ENCODE data around the gene AGGF1.

GRCh38 chr5:77046416-77047073 lies 16.3 kb downstream of the AGGF1 start:
- no peak for TF ChIP-seq POLR2AphosphoS5 (IDR thresholded peaks at IDR 0.05; ENCODE audit: low read depth)
- TF ChIP-seq ETS1 (IDR thresholded peaks at IDR 0.05): no peak
- TF ChIP-seq NANOG (IDR thresholded peaks at IDR 0.05; ENCODE audit: borderline replicate concordance): no peak
- TF ChIP-seq, protein P1, sequence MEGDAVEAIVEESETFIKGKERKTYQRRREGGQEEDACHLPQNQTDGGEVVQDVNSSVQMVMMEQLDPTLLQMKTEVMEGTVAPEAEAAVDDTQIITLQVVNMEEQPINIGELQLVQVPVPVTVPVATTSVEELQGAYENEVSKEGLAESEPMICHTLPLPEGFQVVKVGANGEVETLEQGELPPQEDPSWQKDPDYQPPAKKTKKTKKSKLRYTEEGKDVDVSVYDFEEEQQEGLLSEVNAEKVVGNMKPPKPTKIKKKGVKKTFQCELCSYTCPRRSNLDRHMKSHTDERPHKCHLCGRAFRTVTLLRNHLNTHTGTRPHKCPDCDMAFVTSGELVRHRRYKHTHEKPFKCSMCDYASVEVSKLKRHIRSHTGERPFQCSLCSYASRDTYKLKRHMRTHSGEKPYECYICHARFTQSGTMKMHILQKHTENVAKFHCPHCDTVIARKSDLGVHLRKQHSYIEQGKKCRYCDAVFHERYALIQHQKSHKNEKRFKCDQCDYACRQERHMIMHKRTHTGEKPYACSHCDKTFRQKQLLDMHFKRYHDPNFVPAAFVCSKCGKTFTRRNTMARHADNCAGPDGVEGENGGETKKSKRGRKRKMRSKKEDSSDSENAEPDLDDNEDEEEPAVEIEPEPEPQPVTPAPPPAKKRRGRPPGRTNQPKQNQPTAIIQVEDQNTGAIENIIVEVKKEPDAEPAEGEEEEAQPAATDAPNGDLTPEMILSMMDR (conservative IDR thresholded peaks at IDR 0.05; ENCODE audit: low read depth in 2 of 2): no peak
- TF ChIP-seq ZNF331 (CRISPR knock-in tag; IDR thresholded peaks at IDR 0.05; ENCODE audit: low read depth): no peak
- TF ChIP-seq EZH2 (IDR thresholded peaks at IDR 0.05; ENCODE audit: low read depth, unreplicated experiment): no peak
- no peak for TF ChIP-seq REST (IDR thresholded peaks at IDR 0.05; ENCODE audit: unreplicated experiment)
- no peak for TF ChIP-seq JUNB (IDR thresholded peaks at IDR 0.05; ENCODE audit: unreplicated experiment)
- no peak for TF ChIP-seq EZH2phosphoT487 (IDR thresholded peaks at IDR 0.05; ENCODE audit: unreplicated experiment)
- TF ChIP-seq CREB1 (CRISPR knock-in tag; IDR thresholded peaks at IDR 0.05; ENCODE audit: low read depth): no peak
- TF ChIP-seq, protein P2, sequence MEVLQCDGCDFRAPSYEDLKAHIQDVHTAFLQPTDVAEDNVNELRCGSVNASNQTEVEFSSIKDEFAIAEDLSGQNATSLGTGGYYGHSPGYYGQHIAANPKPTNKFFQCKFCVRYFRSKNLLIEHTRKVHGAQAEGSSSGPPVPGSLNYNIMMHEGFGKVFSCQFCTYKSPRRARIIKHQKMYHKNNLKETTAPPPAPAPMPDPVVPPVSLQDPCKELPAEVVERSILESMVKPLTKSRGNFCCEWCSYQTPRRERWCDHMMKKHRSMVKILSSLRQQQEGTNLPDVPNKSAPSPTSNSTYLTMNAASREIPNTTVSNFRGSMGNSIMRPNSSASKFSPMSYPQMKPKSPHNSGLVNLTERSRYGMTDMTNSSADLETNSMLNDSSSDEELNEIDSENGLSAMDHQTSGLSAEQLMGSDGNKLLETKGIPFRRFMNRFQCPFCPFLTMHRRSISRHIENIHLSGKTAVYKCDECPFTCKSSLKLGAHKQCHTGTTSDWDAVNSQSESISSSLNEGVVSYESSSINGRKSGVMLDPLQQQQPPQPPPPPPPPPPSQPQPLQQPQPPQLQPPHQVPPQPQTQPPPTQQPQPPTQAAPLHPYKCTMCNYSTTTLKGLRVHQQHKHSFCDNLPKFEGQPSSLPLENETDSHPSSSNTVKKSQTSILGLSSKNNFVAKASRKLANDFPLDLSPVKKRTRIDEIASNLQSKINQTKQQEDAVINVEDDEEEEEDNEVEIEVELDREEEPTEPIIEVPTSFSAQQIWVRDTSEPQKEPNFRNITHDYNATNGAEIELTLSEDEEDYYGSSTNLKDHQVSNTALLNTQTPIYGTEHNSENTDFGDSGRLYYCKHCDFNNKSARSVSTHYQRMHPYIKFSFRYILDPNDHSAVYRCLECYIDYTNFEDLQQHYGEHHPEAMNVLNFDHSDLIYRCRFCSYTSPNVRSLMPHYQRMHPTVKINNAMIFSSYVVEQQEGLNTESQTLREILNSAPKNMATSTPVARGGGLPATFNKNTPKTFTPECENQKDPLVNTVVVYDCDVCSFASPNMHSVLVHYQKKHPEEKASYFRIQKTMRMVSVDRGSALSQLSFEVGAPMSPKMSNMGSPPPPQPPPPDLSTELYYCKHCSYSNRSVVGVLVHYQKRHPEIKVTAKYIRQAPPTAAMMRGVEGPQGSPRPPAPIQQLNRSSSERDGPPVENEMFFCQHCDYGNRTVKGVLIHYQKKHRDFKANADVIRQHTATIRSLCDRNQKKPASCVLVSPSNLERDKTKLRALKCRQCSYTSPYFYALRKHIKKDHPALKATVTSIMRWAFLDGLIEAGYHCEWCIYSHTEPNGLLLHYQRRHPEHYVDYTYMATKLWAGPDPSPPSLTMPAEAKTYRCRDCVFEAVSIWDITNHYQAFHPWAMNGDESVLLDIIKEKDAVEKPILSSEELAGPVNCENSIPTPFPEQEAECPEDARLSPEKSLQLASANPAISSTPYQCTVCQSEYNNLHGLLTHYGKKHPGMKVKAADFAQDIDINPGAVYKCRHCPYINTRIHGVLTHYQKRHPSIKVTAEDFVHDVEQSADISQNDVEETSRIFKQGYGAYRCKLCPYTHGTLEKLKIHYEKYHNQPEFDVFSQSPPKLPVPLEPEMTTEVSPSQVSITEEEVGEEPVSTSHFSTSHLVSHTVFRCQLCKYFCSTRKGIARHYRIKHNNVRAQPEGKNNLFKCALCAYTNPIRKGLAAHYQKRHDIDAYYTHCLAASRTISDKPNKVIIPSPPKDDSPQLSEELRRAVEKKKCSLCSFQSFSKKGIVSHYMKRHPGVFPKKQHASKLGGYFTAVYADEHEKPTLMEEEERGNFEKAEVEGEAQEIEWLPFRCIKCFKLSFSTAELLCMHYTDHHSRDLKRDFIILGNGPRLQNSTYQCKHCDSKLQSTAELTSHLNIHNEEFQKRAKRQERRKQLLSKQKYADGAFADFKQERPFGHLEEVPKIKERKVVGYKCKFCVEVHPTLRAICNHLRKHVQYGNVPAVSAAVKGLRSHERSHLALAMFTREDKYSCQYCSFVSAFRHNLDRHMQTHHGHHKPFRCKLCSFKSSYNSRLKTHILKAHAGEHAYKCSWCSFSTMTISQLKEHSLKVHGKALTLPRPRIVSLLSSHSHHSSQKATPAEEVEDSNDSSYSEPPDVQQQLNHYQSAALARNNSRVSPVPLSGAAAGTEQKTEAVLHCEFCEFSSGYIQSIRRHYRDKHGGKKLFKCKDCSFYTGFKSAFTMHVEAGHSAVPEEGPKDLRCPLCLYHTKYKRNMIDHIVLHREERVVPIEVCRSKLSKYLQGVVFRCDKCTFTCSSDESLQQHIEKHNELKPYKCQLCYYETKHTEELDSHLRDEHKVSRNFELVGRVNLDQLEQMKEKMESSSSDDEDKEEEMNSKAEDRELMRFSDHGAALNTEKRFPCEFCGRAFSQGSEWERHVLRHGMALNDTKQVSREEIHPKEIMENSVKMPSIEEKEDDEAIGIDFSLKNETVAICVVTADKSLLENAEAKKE (CRISPR knock-in tag; IDR thresholded peaks at IDR 0.05): no peak
- no peak for TF ChIP-seq STAT1 (IDR thresholded peaks at IDR 0.05; ENCODE audit: unreplicated experiment)
- no peak for TF ChIP-seq ZNF114 (CRISPR knock-in tag; IDR thresholded peaks at IDR 0.05)
